Brain microvascular endothelial cell (primary cell): ENCODE results near the gene PCDHB4.
"Not testable (repeated sequence)": the region's sequence is repeated elsewhere in the genome, so short reads cannot be mapped to it uniquely, and the experiment has no call there.

Experiments used
- DNase-seq: peaks from one replicate; pipeline ENCODE4 v3.0.0-alpha.2; 2020
- H3K27ac ChIP-seq: fragments of 250-450 bp; sonication (Bioruptor Pico); 2 replicates; pipeline ENCODE4 v1.5.1; 2020; ENCODE audit warnings: mild to moderate bottlenecking, moderate library complexity
- H3K27me3 ChIP-seq: fragments of 250-450 bp; sonication (Bioruptor Pico); replicated peaks from 2 replicates; pipeline ENCODE4 v1.5.1; 2020; ENCODE audit warnings: mild to moderate bottlenecking
- H3K36me3 ChIP-seq: fragments of 250-450 bp; sonication (Bioruptor Pico); replicated peaks from 2 replicates; pipeline ENCODE4 v1.5.1; 2020; ENCODE audit warnings: mild to moderate bottlenecking
- H3K4me3 ChIP-seq: 2 replicates; pipeline ENCODE4 v1.5.1; 2011; ENCODE audit warnings: low read depth, mild to moderate bottlenecking, control low read depth, low read length, moderate library complexity
- CTCF ChIP-seq: IDR thresholded peaks from 2 replicates; pipeline ENCODE4 v1.5.1; 2011; ENCODE audit warnings: low read depth, mild to moderate bottlenecking, moderate library complexity, low read length, control low read depth, inconsistent platforms; ENCODE audit errors: missing control alignments
- in situ Hi-C: cut with HindIII; loops from 2 replicates; pipeline ENCODE4 v1.10.0; 2017; ENCODE audit warnings: low sequenced_read_pairs, low pct_ligation_motif_present

Gene PCDHB4

GRCh38 chr5:141119250-141119649 is 2.4 kb upstream of the PCDHB4 start:
- H3K27ac ChIP-seq, result no peak overlapping the region
- H3K36me3 ChIP-seq, result no peaks in the 10 kb centered on the region
- TF ChIP-seq CTCF, result no peak
- no peak overlapping the region for H3K4me3 ChIP-seq
- no peak for DNase-seq
- in situ Hi-C loops, result no loop called here
- H3K27me3 ChIP-seq, result no peaks in the 10 kb centered on the region

GRCh38 chr5:141121985-141122384 is 367 bp downstream of the PCDHB4 start:
- in situ Hi-C loops, result no loop called here
- TF ChIP-seq CTCF, result no peak
- Histone ChIP-seq H3K27ac (no peak overlapping the region), H3K4me3 (no peak overlapping the region), H3K27me3 (no peaks in the 10 kb centered on the region), H3K36me3 (no peaks in the 10 kb centered on the region)
- no peak for DNase-seq

- DNase-seq, H3K36me3 ChIP-seq, H3K27me3 ChIP-seq, H3K27ac ChIP-seq, H3K4me3 ChIP-seq, in situ Hi-C loops: not testable (repeated sequence)
These were observed 1.9 kb downstream of the PCDHB4 start for GRCh38 chr5:141123396-141124135.

- in situ Hi-C loops, result no loop called here
- no peaks in the 10 kb centered on the region for H3K27me3 ChIP-seq
- H3K36me3 ChIP-seq, result no peaks in the 10 kb centered on the region
- no peak overlapping the region for H3K27ac ChIP-seq
- H3K4me3 ChIP-seq, result no peak overlapping the region
- no peak for DNase-seq
- TF ChIP-seq CTCF, result no peak
These were observed 5.7 kb downstream of the PCDHB4 start for GRCh38 chr5:141127305-141127704.

- Histone ChIP-seq H3K36me3 (no peaks in the 10 kb centered on the region), H3K27me3 (no peaks in the 10 kb centered on the region), H3K27ac (no peak within 1 kb of the TSS), H3K4me3 (no peak within 1 kb of the TSS)
- peak; percentile 35 for TF ChIP-seq CTCF
- in situ Hi-C loops, result no loop called here
- no peak for DNase-seq
These were observed 13.6 kb downstream of the PCDHB4 start, which contains the start of gene PCDHB5 for GRCh38 chr5:141135030-141135717. TSS of gene PCDHB5 (plus strand) at chr5:141135206. CDS start at chr5:141135435, 229 bp downstream.

- DNase-seq, result no peak
- in situ Hi-C loops, result no loop called here
- Histone ChIP-seq H3K36me3 (no peaks in the 10 kb centered on the region), H3K27ac (no peak overlapping the region), H3K4me3 (no peak overlapping the region), H3K27me3 (no peaks in the 10 kb centered on the region)
- no peak for TF ChIP-seq CTCF
These were observed 14.2 kb downstream of the PCDHB4 start for GRCh38 chr5:141135718-141136266.

- H3K27ac ChIP-seq, DNase-seq, H3K4me3 ChIP-seq, H3K27me3 ChIP-seq, in situ Hi-C loops, H3K36me3 ChIP-seq: not testable (repeated sequence)
These were observed 15.7 kb downstream of the PCDHB4 start for GRCh38 chr5:141137346-141137745.
